SK-N-SH (cell line): ENCODE data around the gene HEG1.

Source experiments
- CTCF ChIP-seq: fragments of 200-600 bp; sonication (generic); IDR thresholded peaks from 2 replicates; pipeline ENCODE4 v1.6.1; 2017; ENCODE audit warnings: antibody characterized with exemption, mild to moderate bottlenecking, moderate library complexity
- EP300 ChIP-seq, 2 experiments: IDR thresholded peaks; 2 replicates each; pipeline versions ENCODE4 v1.4.0 to v1.6.1; 2012; ENCODE audit warnings: borderline replicate concordance in 1 of 2, low read depth in 1 of 2, low read length in 1 of 2
- GABPA ChIP-seq: IDR thresholded peaks from 2 replicates; pipeline ENCODE4 v1.4.0; 2012; ENCODE audit warnings: low read depth, mild to moderate bottlenecking
- JUND ChIP-seq: IDR thresholded peaks from 2 replicates; pipeline ENCODE4 v1.4.0; 2012
- NRF1 ChIP-seq: IDR thresholded peaks from 2 replicates; pipeline ENCODE4 v1.6.1; 2012; ENCODE audit warnings: low read depth, mild to moderate bottlenecking, low read length
- POLR2AphosphoS5 ChIP-seq: IDR thresholded peaks from 2 replicates; pipeline ENCODE4 v1.6.1; 2012; ENCODE audit warnings: low read depth, low read length
- RAD21 ChIP-seq: IDR thresholded peaks from 2 replicates; pipeline ENCODE4 v1.6.1; 2012; ENCODE audit warnings: mild to moderate bottlenecking, low read length
- RCOR1 ChIP-seq: fragments of 150-350 bp; IDR thresholded peaks from 2 replicates; pipeline ENCODE4 v1.6.1; 2017; ENCODE audit warnings: antibody characterized with exemption, low read length
- REST ChIP-seq: IDR thresholded peaks from 2 replicates; pipeline ENCODE4 v1.6.1; 2012; ENCODE audit warnings: mild to moderate bottlenecking, low read depth, low read length, moderate library complexity
- SIN3A ChIP-seq: IDR thresholded peaks from 2 replicates; pipeline ENCODE4 v1.6.1; 2012; ENCODE audit warnings: low read depth, mild to moderate bottlenecking, low read length, moderate library complexity, borderline replicate concordance
- TAF1 ChIP-seq: IDR thresholded peaks from 2 replicates; pipeline ENCODE4 v1.6.1; 2012; ENCODE audit warnings: low read depth, mild to moderate bottlenecking, low read length, moderate library complexity, borderline replicate concordance
- USF2 ChIP-seq: fragments of 150-350 bp; IDR thresholded peaks from 2 replicates; pipeline ENCODE4 v1.6.1; 2017; ENCODE audit warnings: antibody characterized with exemption, low read length, low read depth, borderline replicate concordance
- YY1 ChIP-seq: IDR thresholded peaks from 2 replicates; pipeline ENCODE4 v1.4.0; 2012; ENCODE audit warnings: low read depth, mild to moderate bottlenecking

- TF ChIP-seq CTCF (no peak), USF2 (no peak), YY1 (no peak), SIN3A (no peak), RCOR1 (no peak), POLR2AphosphoS5 (no peak), REST (no peak), RAD21 (no peak), JUND (no peak), NRF1 (no peak), EP300 (IDR thresholded peaks at IDR 0.05; ENCODE audit: borderline replicate concordance in 1 of 2, low read depth in 1 of 2, low read length in 1 of 2) (no peak), TAF1 (no peak), GABPA (no peak)
Measured at GRCh38 chr3:125083776-125084175, 28.0 kb upstream of the HEG1 start.
